Endometrial microvascular endothelial cells (primary cell): ENCODE measurements around the gene RAI1. TPM values are rescaled to one million over a fixed set of nuclear protein-coding genes. Genes with fewer than 3 reads are reported as not detected.

ENCODE experiments used
- in situ Hi-C: cut with HindIII; loops from 2 replicates; pipeline ENCODE4 v1.10.0; 2017; ENCODE audit warnings: low sequenced_read_pairs, low pct_unique_long_range_greater_than_20kb; ENCODE audit errors: inconsistent ontology term
- total RNA-seq: library from RNA; depleted of rRNA; stranded (reverse); fragments of >200 nt; gene quantifications from one replicate; pipeline ENCODE4 v1.2.3, GENCODE V29; 2015; ENCODE audit errors: inconsistent ontology term

Gene RAI1
- total RNA-seq, 1 donor from 2014 or later: 14.3 TPM

GRCh38 chr17:17813055-17813724 is 131.9 kb downstream of the RAI1 start:
- in situ Hi-C loops: loop anchor here (10.0 kb wide), 1 partner anchor 138 kb away; no protein-coding TSS in a partner anchor

DNA sequence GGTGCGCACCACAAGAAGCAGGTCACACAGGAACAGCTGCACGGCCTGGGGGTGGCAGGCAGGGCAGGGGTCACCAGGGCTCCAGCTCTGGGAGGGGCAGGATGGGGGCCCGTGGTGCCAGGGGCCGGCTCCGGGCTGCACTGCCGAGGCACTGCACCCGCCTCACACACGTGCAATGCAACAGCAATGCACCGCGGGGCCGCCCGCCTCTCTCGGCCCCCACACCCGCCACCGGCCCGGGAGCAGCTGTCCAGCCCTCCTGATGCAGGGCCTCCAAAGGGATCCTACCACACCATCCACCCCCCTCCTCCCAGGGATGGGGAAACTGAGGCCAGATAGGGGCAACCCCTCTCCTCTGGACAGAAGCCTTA is 132.5 kb downstream of the RAI1 start:
- in situ Hi-C loops: loop anchor here (10.0 kb wide), 1 partner anchor 139 kb away; no protein-coding TSS in a partner anchor

- in situ Hi-C loops: loop anchor here (10.0 kb wide), 1 partner anchor 140 kb away; no protein-coding TSS in a partner anchor
Measured at GRCh38 chr17:17814162-17815061, 133.2 kb downstream of the RAI1 start.

GRCh38 chr17:17815062-17815406 is 133.8 kb downstream of the RAI1 start:
- in situ Hi-C loops: loop anchor here (10.0 kb wide), 1 partner anchor 140 kb away; no protein-coding TSS in a partner anchor

- in situ Hi-C loops: loop anchor here (10.0 kb wide), 1 partner anchor 141 kb away; no protein-coding TSS in a partner anchor
Measured at GRCh38 chr17:17815436-17816200, 134.4 kb downstream of the RAI1 start.

- in situ Hi-C loops: loop anchor here (10.0 kb wide), 1 partner anchor 142 kb away; no protein-coding TSS in a partner anchor
Measured at GRCh38 chr17:17816240-17816814, 135.1 kb downstream of the RAI1 start.

DNA sequence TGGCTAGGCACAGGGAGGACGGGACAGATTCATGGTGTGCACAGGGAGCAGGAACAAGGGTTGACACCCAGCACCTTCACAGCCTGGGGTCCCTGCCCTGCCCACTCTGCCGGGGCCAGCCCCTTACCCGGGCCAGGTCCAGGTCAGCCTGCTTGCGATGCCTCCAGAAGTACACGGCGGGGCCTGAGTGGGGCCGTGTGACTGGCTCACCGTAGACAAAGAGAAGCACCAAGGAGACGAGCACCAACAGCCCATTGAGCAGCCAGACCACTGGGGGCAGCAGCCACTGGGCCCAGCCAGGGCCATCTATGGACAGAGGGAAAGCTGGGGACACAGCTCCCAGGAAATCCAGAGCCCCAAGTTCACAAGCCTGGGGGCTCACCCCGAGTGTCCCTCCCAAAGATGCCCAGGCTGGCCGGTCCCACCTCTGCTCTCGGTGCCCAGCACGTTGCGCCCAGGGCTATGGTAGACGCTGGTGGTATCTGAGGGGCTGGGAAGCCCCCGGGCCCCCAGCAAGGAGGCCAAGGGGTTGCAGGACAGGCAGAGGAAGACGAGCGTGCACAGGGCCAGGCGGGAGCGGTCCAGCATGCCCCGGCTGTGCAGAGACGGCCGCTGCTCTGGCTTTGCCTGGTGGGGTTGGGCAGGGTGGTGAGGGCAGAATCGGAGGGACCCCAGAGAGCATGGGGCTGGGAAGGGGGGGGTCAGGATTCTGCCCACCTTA is 135.7 kb downstream of the RAI1 start:
- in situ Hi-C loops: loop anchor here (10.0 kb wide), 1 partner anchor 142 kb away; no protein-coding TSS in a partner anchor

DNA sequence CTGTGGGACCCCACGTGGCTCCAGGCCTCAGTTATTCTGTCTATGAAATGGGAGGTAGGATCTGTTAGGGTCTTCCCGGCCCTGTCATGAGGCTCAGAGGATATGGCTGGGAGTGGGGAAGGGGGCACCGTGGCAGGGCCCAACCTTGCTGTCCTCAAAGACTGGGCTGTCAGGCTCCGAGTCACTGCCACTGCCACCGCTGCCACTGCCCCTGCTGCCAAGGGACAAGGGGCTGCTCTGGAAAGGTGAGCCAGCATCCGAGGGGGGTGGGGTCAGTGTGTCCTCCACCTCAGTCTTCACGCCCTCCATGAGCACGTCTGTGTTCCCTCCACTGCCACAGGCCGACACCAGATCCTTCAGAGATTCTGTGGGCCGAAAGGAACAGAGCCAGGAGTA is 136.3 kb downstream of the RAI1 start:
- in situ Hi-C loops: loop anchor here (10.0 kb wide), 1 partner anchor 143 kb away; no protein-coding TSS in a partner anchor

- in situ Hi-C loops: loop anchor here (10.0 kb wide), 1 partner anchor 143 kb away; no protein-coding TSS in a partner anchor
Measured at GRCh38 chr17:17818088-17818526, 136.8 kb downstream of the RAI1 start.

DNA sequence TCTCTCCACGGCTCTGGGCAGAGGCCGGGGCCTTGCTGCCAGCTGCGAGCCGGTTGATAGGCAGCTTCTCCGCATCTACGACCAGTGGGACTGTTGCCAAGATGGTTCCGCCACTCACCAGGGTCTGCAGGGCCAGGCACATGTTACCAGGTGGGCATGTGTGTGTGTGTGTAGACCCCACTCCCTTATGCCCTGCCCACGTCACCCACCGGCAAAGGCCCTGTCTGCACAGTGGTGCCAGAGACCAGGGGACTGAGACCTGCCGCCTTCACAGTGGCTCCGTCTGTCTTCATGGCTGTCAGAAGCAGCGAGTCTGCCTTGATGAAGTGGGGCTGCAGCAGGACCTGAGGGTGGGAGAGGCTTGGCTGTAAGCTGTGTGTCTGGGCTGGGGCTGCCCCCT is 137.9 kb downstream of the RAI1 start:
- in situ Hi-C loops: loop anchor here (10.0 kb wide), 1 partner anchor 144 kb away; no protein-coding TSS in a partner anchor

DNA sequence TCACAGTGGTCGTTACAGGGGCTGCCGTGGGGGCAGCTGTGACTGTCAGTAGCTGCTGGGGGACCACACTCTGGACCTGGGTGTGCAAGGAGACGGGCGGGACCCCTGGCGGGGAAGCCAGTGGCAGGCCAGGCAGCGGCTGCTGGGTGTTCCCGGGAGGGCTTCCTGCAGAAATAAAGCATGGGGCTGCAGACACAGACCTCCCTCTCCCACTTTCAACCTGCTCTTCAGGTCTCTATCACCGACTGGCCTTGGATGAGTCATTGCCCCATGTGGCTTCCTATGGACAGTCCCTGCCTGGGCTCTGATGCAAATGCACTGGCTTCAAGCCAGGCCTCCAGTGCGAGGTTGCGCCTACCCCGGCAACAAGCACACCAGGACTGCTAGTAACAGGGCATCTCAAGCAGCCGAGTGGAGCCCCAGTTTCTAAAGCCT is 138.3 kb downstream of the RAI1 start:
- in situ Hi-C loops: loop anchor here (10.0 kb wide), 1 partner anchor 145 kb away; no protein-coding TSS in a partner anchor

- in situ Hi-C loops: no loop called here
Measured at GRCh38 chr17:17820046-17820445, 138.8 kb downstream of the RAI1 start.

GRCh38 chr17:17820463-17821158 is 139.4 kb downstream of the RAI1 start:
- in situ Hi-C loops: no loop called here

- in situ Hi-C loops: no loop called here
Measured at GRCh38 chr17:17822189-17822588, 140.9 kb downstream of the RAI1 start.

DNA sequence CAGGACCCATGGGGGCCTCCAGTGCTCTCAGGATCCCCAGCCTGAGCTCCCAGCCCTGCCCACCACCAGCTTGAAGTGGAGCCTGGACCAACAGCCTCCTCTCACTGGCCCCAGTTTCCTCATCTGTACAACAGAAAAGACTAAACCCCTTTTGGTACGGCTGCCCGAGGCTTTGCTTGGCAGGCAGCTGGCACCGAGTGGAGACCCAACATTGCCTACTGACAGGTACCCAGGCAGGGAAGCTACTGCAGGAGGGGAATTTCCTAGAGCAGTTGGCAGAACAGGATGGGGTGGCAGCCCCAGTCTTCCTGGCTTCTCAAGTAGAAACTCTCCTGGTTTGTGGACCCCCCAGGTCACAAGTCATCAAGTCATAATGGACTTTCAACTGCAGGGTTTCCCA is 141.4 kb downstream of the RAI1 start:
- in situ Hi-C loops: no loop called here

- in situ Hi-C loops: no loop called here
Measured at GRCh38 chr17:17823433-17824118, 142.3 kb downstream of the RAI1 start.
